HepG2 (cell line): Measurements from ENCODE around the gene WFDC1. TPM values are rescaled to one million over a fixed set of nuclear protein-coding genes. Genes with fewer than 3 reads are reported as not detected.

Experiments
- ATAC-seq: fragments of 200-7000 bp; cut with Tn5 transposase; 3 replicates; pipeline ENCODE4 v1.9.1; 2020; ENCODE audit warnings: mild to moderate bottlenecking, moderate library complexity
- BruUV-seq: library from RNA; stranded (reverse); fragments of 400-500 nt; replicated peaks from 2 replicates; lab custom pipeline; 2021; lab: Mats Ljungman, UMichigan
- CTCF ChIA-PET: fragments of 300-600 bp; formaldehyde crosslinking; extraction: SDS; loops from one replicate; lab custom pipeline; 2021; ENCODE audit warnings: low total read pairs, inconsistent platforms, low intra/inter-chr PET ratio; lab: Yijun Ruan, JAX
- POLR2A ChIA-PET: fragments of 350-600 bp; sonication (Branson Sonifier 250); formaldehyde crosslinking; loops from one replicate; lab custom pipeline; 2020; ENCODE audit warnings: antibody characterized with exemption, inconsistent platforms; lab: Yijun Ruan, JAX
- DNase-seq: peaks from one replicate; pipeline ENCODE4 v3.0.0-alpha.2; 2015; ENCODE audit warnings: low spot score
- FAIRE-seq: peaks from 3 replicates; lab custom pipeline; 2011; peaks lifted over from hg19 to GRCh38; lab: Jason Lieb, UNC
- H2AFZ ChIP-seq: one replicate; pipeline ENCODE4 v1.6.1; 2011; ENCODE audit warnings: low read length, inconsistent platforms
- H3K27ac ChIP-seq: fragments of 300-600 bp; 3 replicates; pipeline ENCODE4 v1.8.0; 2011; ENCODE audit warnings: mixed run types, mild to moderate bottlenecking, mixed read lengths, low read length, inconsistent platforms; ENCODE audit not compliant: insufficient read depth; ENCODE audit errors: extremely low read length
- H3K27me3 ChIP-seq, 2 experiments: fragments of 200-600 bp in 1 of 2; 2 replicates in 1 of 2; 3 replicates in 1 of 2; pipeline versions ENCODE4 v1.6.0 to v1.8.0; 2011; ENCODE audit warnings: low read length in 2 of 2, mild to moderate bottlenecking in 2 of 2, moderate library complexity in 2 of 2, inconsistent platforms in 1 of 2; ENCODE audit not compliant: insufficient read depth in 2 of 2, control insufficient read depth in 1 of 2
- H3K36me3 ChIP-seq, 2 experiments: fragments of 200-600 bp in 1 of 2; replicated peaks in 1 of 2; 2 replicates in 1 of 2; 3 replicates in 1 of 2; pipeline versions ENCODE4 v1.5.1 to v1.8.0; 2011; ENCODE audit warnings: low read length in 2 of 2, inconsistent platforms in 1 of 2; ENCODE audit not compliant: insufficient read depth in 2 of 2, control insufficient read depth in 1 of 2
- H3K4me1 ChIP-seq: 2 replicates; pipeline ENCODE4 v1.5.1; 2012; ENCODE audit warnings: low read length, inconsistent platforms; ENCODE audit not compliant: insufficient read depth
- H3K4me2 ChIP-seq: 2 replicates; pipeline ENCODE4 v1.6.0; 2011; ENCODE audit warnings: low read depth, low read length, inconsistent platforms
- H3K4me3 ChIP-seq, 3 experiments: fragments of 200-600 bp in 1 of 3; sonication (generic), shearing (Covaris generic) in 1 of 3; replicated peaks in 1 of 3; 2 replicates each; pipeline ENCODE4 v1.5.1; 2011 to 2016; ENCODE audit warnings: low read length in 3 of 3, inconsistent platforms in 2 of 3, low read depth in 2 of 3, mild to moderate bottlenecking in 2 of 3, control low read depth in 1 of 3, mixed read lengths in 1 of 3; ENCODE audit not compliant: insufficient read depth in 1 of 3
- H3K79me2 ChIP-seq: one replicate; pipeline ENCODE4 v1.6.1; 2011; ENCODE audit warnings: low read length, inconsistent platforms; ENCODE audit not compliant: insufficient read depth
- H3K9ac ChIP-seq: 2 replicates; pipeline ENCODE4 v1.6.0; 2011; ENCODE audit warnings: mild to moderate bottlenecking, low read depth, low read length, inconsistent platforms; ENCODE audit not compliant: insufficient read depth
- H3K9me3 ChIP-seq: 2 replicates; pipeline ENCODE4 v1.5.1; 2012; ENCODE audit warnings: mild to moderate bottlenecking, low read length
- H4K20me1 ChIP-seq: 2 replicates; pipeline ENCODE4 v1.6.0; 2011; ENCODE audit warnings: inconsistent platforms, mild to moderate bottlenecking, low read length, moderate library complexity; ENCODE audit not compliant: insufficient read depth
- DMTF1 ChIP-seq: sonication (generic); formaldehyde crosslinking; IDR thresholded peaks from 2 replicates; pipeline ENCODE4 v1.4.0; 2020; ENCODE audit warnings: mild to moderate bottlenecking, missing genetic modification reagents
- SNRNP70 ChIP-seq: fragments of 200-400 bp; formaldehyde crosslinking; IDR thresholded peaks from 2 replicates; pipeline ENCODE4 v1.6.1; 2017; ENCODE audit warnings: mild to moderate bottlenecking, low read depth, low read length, moderate library complexity
- WGBS: methylation state at CpG from one replicate; pipeline ENCODE4 v1.1.6; 2017; ENCODE audit warnings: low lambda C conversion rate; 5-methylcytosine and 5-hydroxymethylcytosine counted together
- in situ Hi-C: cut with HindIII; loops from 2 replicates; pipeline ENCODE4 v1.10.0; 2017; ENCODE audit warnings: low pct_unique_long_range_greater_than_20kb; ENCODE audit not compliant: extremely low pct_ligation_motif_present
- intact Hi-C: fragments of 100-400 bp; cut with micrococcal nuclease; formaldehyde crosslinking; loops from one replicate; pipeline ENCODE4 v1.10.0; 2022; ENCODE audit not compliant: unreplicated experiment
- polyA plus RNA-seq, 8 experiments: library from polyadenylated mRNA; depleted of rRNA in 3 of 8; stranded (reverse) in 7 of 8; unstranded in 1 of 8; fragments of >200 nt; fragmentation: Illumina TruSeq in 4 of 8; extraction: Trizol in 4 of 8; gene quantifications; 2 replicates each; pipeline versions ENCODE4 v1.2.1 to v1.2.3, GENCODE V29; 2011 to 2016; ENCODE audit warnings: low read depth in 4 of 8, missing spikeins in 1 of 8, mixed read lengths in 1 of 8; ENCODE audit not compliant: insufficient read depth in 1 of 8
- total RNA-seq, 5 experiments: library from RNA; depleted of rRNA; stranded (reverse); fragments of >200 nt; fragmentation: Illumina TruSeq; extraction: Trizol; gene quantifications; 2 replicates each; pipeline ENCODE4 v1.2.3, GENCODE V29; 2016; ENCODE audit warnings: low read depth in 1 of 5
- TF ChIP-seq, protein P1 (sequence below): sonication (generic); formaldehyde crosslinking; IDR thresholded peaks from 2 replicates; pipeline ENCODE4 v1.4.0; 2020; ENCODE audit warnings: missing genetic modification reagents
- TF ChIP-seq, protein P2 (sequence below): sonication (generic); formaldehyde crosslinking; IDR thresholded peaks from 2 replicates; pipeline ENCODE4 v1.5.1; 2020; ENCODE audit warnings: mild to moderate bottlenecking, missing genetic modification reagents, moderate library complexity

WFDC1 gene
- total and polyA plus RNA-seq, 2 of the 13 experiments (the other 11 are each of a cell fraction or from before 2014, with no cell fraction given), result not detected

DNA sequence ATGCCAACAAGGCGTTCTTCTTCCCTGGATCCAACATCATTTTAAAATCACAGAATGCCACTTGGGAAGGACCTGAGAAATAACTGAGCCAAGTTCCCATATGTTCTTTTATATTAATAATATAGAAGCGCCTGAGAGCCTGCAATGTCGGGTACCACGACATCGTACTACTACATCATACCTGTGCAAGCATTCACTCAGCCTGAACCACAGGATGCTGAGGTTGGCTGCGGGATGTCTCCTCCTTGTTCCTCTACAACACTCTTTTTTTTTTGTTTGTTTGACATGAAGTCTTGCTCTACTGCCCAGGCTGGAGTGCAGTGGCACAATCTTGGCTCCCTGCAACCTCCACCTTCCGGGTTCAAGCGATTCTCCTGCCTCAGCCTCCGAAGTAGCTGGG lies 71.5 kb downstream of the WFDC1 start:
- Histone ChIP-seq H3K27ac (no peak overlapping the region), H3K9me3 (no peaks in the 10 kb centered on the region), H3K4me3 (no peak overlapping the region), H3K9ac (no peak overlapping the region), H3K36me3 (no peaks in the 10 kb centered on the region), H3K27me3 (peaks cover 0 to 49% of the 10 kb centered on the region in 2 experiments; a peak in 4 of 5 replicates), H3K79me2 (no peaks in the 10 kb centered on the region), H4K20me1 (no peaks in the 10 kb centered on the region), H3K4me2 (no peak overlapping the region), H3K4me1 (peaks cover 19% of the 10 kb centered on the region), H2AFZ (no peak overlapping the region)
- intact Hi-C loops (no loop called here), in situ Hi-C loops (no loop called here)
- no TSS peak for BruUV-seq
- ChIA-PET CTCF (no interaction called here), POLR2A (no interaction called here)
- DNase-seq, result no peak
- no peak for ATAC-seq
- no peak for FAIRE-seq
- TF ChIP-seq, protein P1, sequence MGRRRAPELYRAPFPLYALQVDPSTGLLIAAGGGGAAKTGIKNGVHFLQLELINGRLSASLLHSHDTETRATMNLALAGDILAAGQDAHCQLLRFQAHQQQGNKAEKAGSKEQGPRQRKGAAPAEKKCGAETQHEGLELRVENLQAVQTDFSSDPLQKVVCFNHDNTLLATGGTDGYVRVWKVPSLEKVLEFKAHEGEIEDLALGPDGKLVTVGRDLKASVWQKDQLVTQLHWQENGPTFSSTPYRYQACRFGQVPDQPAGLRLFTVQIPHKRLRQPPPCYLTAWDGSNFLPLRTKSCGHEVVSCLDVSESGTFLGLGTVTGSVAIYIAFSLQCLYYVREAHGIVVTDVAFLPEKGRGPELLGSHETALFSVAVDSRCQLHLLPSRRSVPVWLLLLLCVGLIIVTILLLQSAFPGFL, result no peak
- TF ChIP-seq DMTF1 (CRISPR knock-in tag), result no peak
- no peak for TF ChIP-seq SNRNP70
- TF ChIP-seq, protein P2, sequence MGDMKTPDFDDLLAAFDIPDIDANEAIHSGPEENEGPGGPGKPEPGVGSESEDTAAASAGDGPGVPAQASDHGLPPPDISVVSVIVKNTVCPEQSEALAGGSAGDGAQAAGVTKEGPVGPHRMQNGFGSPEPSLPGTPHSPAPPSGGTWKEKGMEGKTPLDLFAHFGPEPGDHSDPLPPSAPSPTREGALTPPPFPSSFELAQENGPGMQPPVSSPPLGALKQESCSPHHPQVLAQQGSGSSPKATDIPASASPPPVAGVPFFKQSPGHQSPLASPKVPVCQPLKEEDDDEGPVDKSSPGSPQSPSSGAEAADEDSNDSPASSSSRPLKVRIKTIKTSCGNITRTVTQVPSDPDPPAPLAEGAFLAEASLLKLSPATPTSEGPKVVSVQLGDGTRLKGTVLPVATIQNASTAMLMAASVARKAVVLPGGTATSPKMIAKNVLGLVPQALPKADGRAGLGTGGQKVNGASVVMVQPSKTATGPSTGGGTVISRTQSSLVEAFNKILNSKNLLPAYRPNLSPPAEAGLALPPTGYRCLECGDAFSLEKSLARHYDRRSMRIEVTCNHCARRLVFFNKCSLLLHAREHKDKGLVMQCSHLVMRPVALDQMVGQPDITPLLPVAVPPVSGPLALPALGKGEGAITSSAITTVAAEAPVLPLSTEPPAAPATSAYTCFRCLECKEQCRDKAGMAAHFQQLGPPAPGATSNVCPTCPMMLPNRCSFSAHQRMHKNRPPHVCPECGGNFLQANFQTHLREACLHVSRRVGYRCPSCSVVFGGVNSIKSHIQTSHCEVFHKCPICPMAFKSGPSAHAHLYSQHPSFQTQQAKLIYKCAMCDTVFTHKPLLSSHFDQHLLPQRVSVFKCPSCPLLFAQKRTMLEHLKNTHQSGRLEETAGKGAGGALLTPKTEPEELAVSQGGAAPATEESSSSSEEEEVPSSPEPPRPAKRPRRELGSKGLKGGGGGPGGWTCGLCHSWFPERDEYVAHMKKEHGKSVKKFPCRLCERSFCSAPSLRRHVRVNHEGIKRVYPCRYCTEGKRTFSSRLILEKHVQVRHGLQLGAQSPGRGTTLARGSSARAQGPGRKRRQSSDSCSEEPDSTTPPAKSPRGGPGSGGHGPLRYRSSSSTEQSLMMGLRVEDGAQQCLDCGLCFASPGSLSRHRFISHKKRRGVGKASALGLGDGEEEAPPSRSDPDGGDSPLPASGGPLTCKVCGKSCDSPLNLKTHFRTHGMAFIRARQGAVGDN, result no peak
- WGBS, result 15% methylated on average over 9 of the region's 9 CpGs
